Measurements from ENCODE around the gene EXOSC9.

DNA sequence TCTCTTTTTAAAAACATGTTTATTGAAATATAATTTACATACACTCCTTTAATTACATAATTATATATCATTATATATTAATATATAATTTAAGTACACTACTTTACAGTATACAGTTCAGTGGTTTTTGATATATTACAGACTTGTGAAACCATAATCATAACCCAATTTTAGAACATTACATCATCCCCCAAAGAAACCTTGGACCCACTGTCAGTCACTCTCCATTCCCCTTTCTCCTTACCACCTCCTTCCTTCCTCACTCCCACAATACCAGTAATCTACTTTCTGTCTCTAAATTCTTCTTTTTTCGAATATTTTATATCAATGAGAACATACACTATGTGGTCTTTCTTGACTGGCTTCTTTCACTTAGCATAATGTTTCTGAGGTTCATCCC, 17.9 kb upstream of the EXOSC9 start:
- no peak for TF ChIP-seq POLR2A (IDR thresholded peaks at IDR 0.05; ENCODE audit: low read length)
- no peak for TF ChIP-seq GATA1 (IDR thresholded peaks at IDR 0.05; ENCODE audit: low read depth, low read length)

Measured in erythroblast (primary cell).